ENCODE data around the gene BTBD16.

DNA sequence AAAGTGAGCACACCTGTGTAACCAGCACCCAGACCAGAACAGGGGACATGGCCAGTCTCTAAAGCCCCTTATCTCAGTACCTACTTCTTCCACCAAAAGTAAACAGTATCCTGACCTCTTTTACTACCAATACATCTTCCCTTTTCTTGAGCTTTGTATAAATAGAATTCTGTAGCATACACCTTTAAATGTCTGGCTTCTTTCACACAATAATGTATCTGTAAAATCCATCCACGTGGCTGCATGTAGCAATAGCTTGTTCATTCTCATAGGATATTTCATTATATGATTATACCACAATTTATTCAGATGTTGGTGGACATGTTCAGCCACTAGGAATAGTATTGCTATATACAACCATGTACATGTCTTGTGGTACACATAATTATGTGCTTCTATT, 40.6 kb downstream of the BTBD16 start:
- no peak for TF ChIP-seq EP300 (IDR thresholded peaks at IDR 0.05)
- no peak for TF ChIP-seq POLR2A (IDR thresholded peaks at IDR 0.05)
- TF ChIP-seq, protein P1, sequence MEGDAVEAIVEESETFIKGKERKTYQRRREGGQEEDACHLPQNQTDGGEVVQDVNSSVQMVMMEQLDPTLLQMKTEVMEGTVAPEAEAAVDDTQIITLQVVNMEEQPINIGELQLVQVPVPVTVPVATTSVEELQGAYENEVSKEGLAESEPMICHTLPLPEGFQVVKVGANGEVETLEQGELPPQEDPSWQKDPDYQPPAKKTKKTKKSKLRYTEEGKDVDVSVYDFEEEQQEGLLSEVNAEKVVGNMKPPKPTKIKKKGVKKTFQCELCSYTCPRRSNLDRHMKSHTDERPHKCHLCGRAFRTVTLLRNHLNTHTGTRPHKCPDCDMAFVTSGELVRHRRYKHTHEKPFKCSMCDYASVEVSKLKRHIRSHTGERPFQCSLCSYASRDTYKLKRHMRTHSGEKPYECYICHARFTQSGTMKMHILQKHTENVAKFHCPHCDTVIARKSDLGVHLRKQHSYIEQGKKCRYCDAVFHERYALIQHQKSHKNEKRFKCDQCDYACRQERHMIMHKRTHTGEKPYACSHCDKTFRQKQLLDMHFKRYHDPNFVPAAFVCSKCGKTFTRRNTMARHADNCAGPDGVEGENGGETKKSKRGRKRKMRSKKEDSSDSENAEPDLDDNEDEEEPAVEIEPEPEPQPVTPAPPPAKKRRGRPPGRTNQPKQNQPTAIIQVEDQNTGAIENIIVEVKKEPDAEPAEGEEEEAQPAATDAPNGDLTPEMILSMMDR (IDR thresholded peaks at IDR 0.05) = no peak
- TF ChIP-seq POLR2AphosphoS5 (IDR thresholded peaks at IDR 0.05) = peak in 1 of 4 donors; percentile 10

Data from sigmoid colon (tissue), 4 donors.